Breast epithelium (tissue), 4 donors: Measurements from ENCODE around the gene SALL2. TPM values are rescaled to one million over a fixed set of nuclear protein-coding genes. Genes with fewer than 3 reads are reported as not detected.

Experiments used
- DNase-seq, 2 donors: peaks; one replicate each; pipeline ENCODE4 v3.0.0-alpha.2; 2019; ENCODE audit warnings: low spot score in 2 of 2
- H3K27ac ChIP-seq, 2 donors: fragments of 200-600 bp; sonication (generic) in 1 of 2; one replicate each; pipeline ENCODE4 v1.5.1; 2016 to 2019; ENCODE audit warnings: mild to moderate bottlenecking in 1 of 2
- H3K27me3 ChIP-seq, 2 donors: fragments of 200-600 bp; sonication (generic) in 1 of 2; one replicate each; pipeline versions ENCODE4 v1.5.1 to v1.6.0; 2017 to 2019; ENCODE audit warnings: control low read depth in 1 of 2, mild to moderate bottlenecking in 1 of 2
- H3K36me3 ChIP-seq: fragments of 200-600 bp; one replicate; pipeline ENCODE4 v1.5.1; 2019
- H3K4me1 ChIP-seq, 2 donors: fragments of 200-600 bp; sonication (generic); one replicate each; pipeline ENCODE4 v1.5.1; 2016 to 2019; ENCODE audit warnings: control low read depth in 1 of 2
- H3K4me3 ChIP-seq, 3 donors: fragments of 200-600 bp; sonication (generic); 1 replicate in 2 of 3; 2 replicates in 1 of 3; pipeline ENCODE4 v1.5.1; 2016 to 2019; ENCODE audit warnings: mild to moderate bottlenecking in 3 of 3, moderate library complexity in 2 of 3
- H3K9me3 ChIP-seq, 2 donors: fragments of 200-600 bp; sonication (generic) in 1 of 2; one replicate each; pipeline ENCODE4 v1.5.1; 2016 to 2019; ENCODE audit warnings: control low read depth in 1 of 2
- POLR2A ChIP-seq: fragments of 450-650 bp; IDR thresholded peaks from one replicate; pipeline ENCODE4 v1.6.1; 2016; ENCODE audit warnings: antibody characterized with exemption, mild to moderate bottlenecking, moderate library complexity
- POLR2AphosphoS5 ChIP-seq, 3 donors: sonication (generic); formaldehyde crosslinking; IDR thresholded peaks; one replicate each; pipeline ENCODE4 v1.6.1; 2017; ENCODE audit warnings: antibody characterized with exemption in 3 of 3
- intact Hi-C: fragments of 100-400 bp; cut with DNase I; formaldehyde crosslinking; loops from one replicate; pipeline ENCODE4 v1.15.1; 2023; ENCODE audit warnings: low total_unique reads
- total RNA-seq, 3 donors: library from RNA; depleted of rRNA; stranded (reverse); fragments of >200 nt; gene quantifications; one replicate each; pipeline ENCODE4 v1.1.0, GENCODE V29; 2016
- TF ChIP-seq, protein P1 (sequence below), 3 donors: fragments of 450-650 bp; IDR thresholded peaks; one replicate each; pipeline ENCODE4 v1.5.1; 2016 to 2017; ENCODE audit warnings: antibody characterized with exemption in 3 of 3, mild to moderate bottlenecking in 3 of 3, moderate library complexity in 3 of 3

The SALL2 gene
- total RNA-seq, 3 donors from 2014 or later = 3.0 to 11.8 (median 10.7) TPM

- H3K36me3 ChIP-seq = no peaks in the 10 kb centered on the region
- H3K27ac ChIP-seq = no peak overlapping the region
- H3K4me1 ChIP-seq = peaks cover 0 to 5% of the 10 kb centered on the region in 2 donors
- no peaks in the 10 kb centered on the region for H3K9me3 ChIP-seq
- TF ChIP-seq POLR2AphosphoS5 (IDR thresholded peaks at IDR 0.05) (no peak), POLR2A (no peak)
- TF ChIP-seq, protein P1, sequence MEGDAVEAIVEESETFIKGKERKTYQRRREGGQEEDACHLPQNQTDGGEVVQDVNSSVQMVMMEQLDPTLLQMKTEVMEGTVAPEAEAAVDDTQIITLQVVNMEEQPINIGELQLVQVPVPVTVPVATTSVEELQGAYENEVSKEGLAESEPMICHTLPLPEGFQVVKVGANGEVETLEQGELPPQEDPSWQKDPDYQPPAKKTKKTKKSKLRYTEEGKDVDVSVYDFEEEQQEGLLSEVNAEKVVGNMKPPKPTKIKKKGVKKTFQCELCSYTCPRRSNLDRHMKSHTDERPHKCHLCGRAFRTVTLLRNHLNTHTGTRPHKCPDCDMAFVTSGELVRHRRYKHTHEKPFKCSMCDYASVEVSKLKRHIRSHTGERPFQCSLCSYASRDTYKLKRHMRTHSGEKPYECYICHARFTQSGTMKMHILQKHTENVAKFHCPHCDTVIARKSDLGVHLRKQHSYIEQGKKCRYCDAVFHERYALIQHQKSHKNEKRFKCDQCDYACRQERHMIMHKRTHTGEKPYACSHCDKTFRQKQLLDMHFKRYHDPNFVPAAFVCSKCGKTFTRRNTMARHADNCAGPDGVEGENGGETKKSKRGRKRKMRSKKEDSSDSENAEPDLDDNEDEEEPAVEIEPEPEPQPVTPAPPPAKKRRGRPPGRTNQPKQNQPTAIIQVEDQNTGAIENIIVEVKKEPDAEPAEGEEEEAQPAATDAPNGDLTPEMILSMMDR (IDR thresholded peaks at IDR 0.05) = no peak
- no peak for DNase-seq
- H3K4me3 ChIP-seq = no peak overlapping the region
- intact Hi-C loops = no loop called here
- H3K27me3 ChIP-seq = no peaks in the 10 kb centered on the region
Observed at GRCh38 chr14:21520767-21521166, 5.4 kb downstream of the SALL2 start.

DNA sequence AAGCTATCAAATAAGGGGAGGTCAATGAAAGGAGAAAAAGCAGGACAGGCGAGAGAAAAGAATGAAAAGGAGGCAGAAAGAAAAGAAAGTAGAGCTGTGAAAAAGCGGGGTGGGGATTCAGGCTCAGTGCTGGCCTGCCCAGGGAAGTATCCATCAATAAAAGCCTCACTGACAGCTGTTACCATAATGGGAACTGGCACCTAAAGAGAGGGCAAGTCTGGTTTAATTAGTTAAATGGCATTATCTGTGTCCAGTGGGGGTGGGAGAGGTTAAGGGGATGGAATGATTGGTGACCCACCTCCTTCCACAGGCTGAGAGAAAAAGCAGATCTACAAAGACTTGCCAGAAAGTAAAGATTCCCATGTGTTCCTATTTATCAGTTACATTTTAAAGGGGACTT lies 7.4 kb downstream of the SALL2 start:
- Histone ChIP-seq H3K4me1 (no peaks in the 10 kb centered on the region), H3K4me3 (no peak overlapping the region), H3K27me3 (no peaks in the 10 kb centered on the region), H3K36me3 (no peaks in the 10 kb centered on the region), H3K27ac (no peak overlapping the region), H3K9me3 (no peaks in the 10 kb centered on the region)
- intact Hi-C loops = no loop called here
- no peak for TF ChIP-seq POLR2A
- TF ChIP-seq, protein P1 (IDR thresholded peaks at IDR 0.05) = no peak
- no peak for TF ChIP-seq POLR2AphosphoS5 (IDR thresholded peaks at IDR 0.05)
- no peak for DNase-seq

GRCh38 chr14:21514341-21514740 lies 11.8 kb downstream of the SALL2 start:
- Histone ChIP-seq H3K4me3 (no peak overlapping the region), H3K36me3 (no peaks in the 10 kb centered on the region), H3K27ac (no peak overlapping the region), H3K27me3 (no peaks in the 10 kb centered on the region), H3K4me1 (peaks cover 0 to 12% of the 10 kb centered on the region in 2 donors), H3K9me3 (no peaks in the 10 kb centered on the region)
- no peak for DNase-seq
- TF ChIP-seq POLR2AphosphoS5 (IDR thresholded peaks at IDR 0.05) (no peak), POLR2A (no peak)
- TF ChIP-seq, protein P1 (IDR thresholded peaks at IDR 0.05) = no peak
- intact Hi-C loops = no loop called here

- TF ChIP-seq POLR2AphosphoS5 (IDR thresholded peaks at IDR 0.05) (peak in 2 of 3 donors; percentile 75 to 90), POLR2A (no peak)
- Histone ChIP-seq H3K27ac (peak within 1 kb of the TSS; percentile 81 to 90), H3K4me1 (peaks cover 0 to 15% of the 10 kb centered on the region in 2 donors), H3K9me3 (no peaks in the 10 kb centered on the region), H3K27me3 (no peaks in the 10 kb centered on the region), H3K4me3 (peak within 1 kb of the TSS; percentile 72 to 84 (median 80)), H3K36me3 (no peaks in the 10 kb centered on the region)
- intact Hi-C loops = no loop called here
- peak; percentile 95 to 98 for DNase-seq
Observed at GRCh38 chr14:21510735-21511657, 15.2 kb downstream of the SALL2 start, which contains the start of gene METTL3. METTL3 (minus strand) TSS chr14:21511340; CDS start chr14:21511223, 117 bp downstream.

- no peaks in the 10 kb centered on the region for H3K9me3 ChIP-seq
- no peaks in the 10 kb centered on the region for H3K36me3 ChIP-seq
- no peak overlapping the region for H3K27ac ChIP-seq
- H3K27me3 ChIP-seq = no peaks in the 10 kb centered on the region
- H3K4me1 ChIP-seq = peaks cover 0 to 15% of the 10 kb centered on the region in 2 donors
- TF ChIP-seq, protein P1 (IDR thresholded peaks at IDR 0.05) = no peak
- no peak for TF ChIP-seq POLR2A
- no peak for TF ChIP-seq POLR2AphosphoS5 (IDR thresholded peaks at IDR 0.05)
- peak overlapping the region in 1 of 3 donors; percentile 84 for H3K4me3 ChIP-seq
- DNase-seq = no peak
- intact Hi-C loops = no loop called here
Observed at GRCh38 chr14:21509432-21510143, 16.6 kb downstream of the SALL2 start.
